HepG2 (cell line): ENCODE results near the gene NEMF. TPM values are rescaled to one million over a fixed set of nuclear protein-coding genes. Genes with fewer than 3 reads are reported as not detected.

Experiments
- CHCHD3 ChIP-seq: sonication (generic); formaldehyde crosslinking; IDR thresholded peaks from 2 replicates; pipeline ENCODE4 v1.8.0; 2022; ENCODE audit warnings: mild to moderate bottlenecking, missing genetic modification reagents, moderate library complexity
- GABPA ChIP-seq, 2 experiments: IDR thresholded peaks; 2 replicates each; pipeline ENCODE4 v1.6.1; 2011 to 2016; ENCODE audit warnings: low read depth in 2 of 2, low read length in 1 of 2, missing biosample characterization in 1 of 2, missing genetic modification characterization in 1 of 2
- HES4 ChIP-seq: sonication (generic); formaldehyde crosslinking; IDR thresholded peaks from 2 replicates; pipeline ENCODE4 v1.9.0; 2021; ENCODE audit warnings: mild to moderate bottlenecking, missing genetic modification reagents, borderline replicate concordance
- JUN ChIP-seq: sonication (generic); formaldehyde crosslinking; IDR thresholded peaks from 2 replicates; pipeline ENCODE4 v1.4.0; 2020; ENCODE audit warnings: mild to moderate bottlenecking, missing genetic modification reagents
- LCORL ChIP-seq, 2 experiments: fragments of 450-650 bp in 1 of 2; sonication (generic) in 1 of 2; formaldehyde crosslinking in 1 of 2; IDR thresholded peaks; 2 replicates each; pipeline versions ENCODE4 v1.5.0 to v1.6.1; 2017 to 2020; ENCODE audit warnings: antibody characterized with exemption in 1 of 2, missing genetic modification reagents in 1 of 2
- NR2F1 ChIP-seq, 2 experiments: fragments of 450-650 bp in 1 of 2; formaldehyde crosslinking in 1 of 2; IDR thresholded peaks; 2 replicates each; pipeline versions ENCODE4 v1.5.0 to v1.6.1; 2016 to 2020; ENCODE audit warnings: mild to moderate bottlenecking in 1 of 2, missing compliant biosample characterization in 1 of 2, missing genetic modification reagents in 1 of 2, moderate library complexity in 1 of 2
- RBAK ChIP-seq: sonication (generic); formaldehyde crosslinking; IDR thresholded peaks from 2 replicates; pipeline ENCODE4 v1.5.1; 2020; ENCODE audit warnings: mild to moderate bottlenecking, missing genetic modification reagents
- RXRB ChIP-seq: IDR thresholded peaks from 2 replicates; pipeline ENCODE4 v1.6.1; 2016; ENCODE audit warnings: borderline replicate concordance, missing genetic modification reagents, missing compliant biosample characterization
- SOX5 ChIP-seq: IDR thresholded peaks from 2 replicates; pipeline ENCODE4 v1.6.1; 2016; ENCODE audit warnings: borderline replicate concordance
- THAP11 ChIP-seq: IDR thresholded peaks from 2 replicates; pipeline ENCODE4 v1.6.1; 2016; ENCODE audit warnings: missing biosample characterization, missing genetic modification reagents
- THYN1 ChIP-seq: sonication (generic); formaldehyde crosslinking; IDR thresholded peaks from 2 replicates; pipeline ENCODE4 v1.8.1; 2023; ENCODE audit warnings: low read depth, mild to moderate bottlenecking, moderate library complexity, missing genetic modification reagents, borderline replicate concordance
- TP53 ChIP-seq: sonication (generic); formaldehyde crosslinking; conservative IDR thresholded peaks from 2 replicates; pipeline ENCODE4 v1.4.0; 2020; ENCODE audit warnings: missing genetic modification reagents
- YEATS4 ChIP-seq: sonication (generic); formaldehyde crosslinking; IDR thresholded peaks from 2 replicates; pipeline ENCODE4 v1.4.0; 2020; ENCODE audit warnings: missing genetic modification reagents, borderline replicate concordance
- YY1 ChIP-seq: IDR thresholded peaks from 2 replicates; pipeline ENCODE4 v1.6.1; 2011; ENCODE audit warnings: low read length, low read depth, moderate library complexity, mild to moderate bottlenecking; ENCODE audit not compliant: insufficient read depth, insufficient replicate concordance
- ZMYM4 ChIP-seq: sonication (generic); formaldehyde crosslinking; IDR thresholded peaks from 2 replicates; pipeline ENCODE4 v1.8.1; 2023; ENCODE audit warnings: mild to moderate bottlenecking, missing genetic modification reagents
- ZNF136 ChIP-seq: sonication (generic); formaldehyde crosslinking; IDR thresholded peaks from 2 replicates; pipeline ENCODE4 v1.8.1; 2022; ENCODE audit warnings: low read depth, mild to moderate bottlenecking, moderate library complexity, missing genetic modification reagents
- ZNF251 ChIP-seq: sonication (generic); formaldehyde crosslinking; IDR thresholded peaks from 2 replicates; pipeline ENCODE4 v1.9.0; 2021; ENCODE audit warnings: mild to moderate bottlenecking, missing genetic modification reagents
- ZNF441 ChIP-seq: sonication (generic); formaldehyde crosslinking; IDR thresholded peaks from 2 replicates; pipeline ENCODE4 v1.7.0; 2021; ENCODE audit warnings: missing genetic modification reagents, borderline replicate concordance
- ZNF570 ChIP-seq: sonication (generic); formaldehyde crosslinking; IDR thresholded peaks from 2 replicates; pipeline ENCODE4 v1.4.0; 2020; ENCODE audit warnings: mild to moderate bottlenecking, missing genetic modification reagents, borderline replicate concordance
- ZNF572 ChIP-seq: sonication (generic); formaldehyde crosslinking; IDR thresholded peaks from 2 replicates; pipeline ENCODE4 v1.5.1; 2020; ENCODE audit warnings: mild to moderate bottlenecking, missing genetic modification reagents
- ZNF672 ChIP-seq: sonication (generic); formaldehyde crosslinking; IDR thresholded peaks from 2 replicates; pipeline ENCODE4 v1.8.1; 2022; ENCODE audit warnings: missing genetic modification reagents
- ZNF709 ChIP-seq: sonication (generic); formaldehyde crosslinking; IDR thresholded peaks from 2 replicates; pipeline ENCODE4 v1.5.0; 2020; ENCODE audit warnings: mild to moderate bottlenecking, missing genetic modification reagents
- ZNF713 ChIP-seq: sonication (generic); formaldehyde crosslinking; IDR thresholded peaks from 2 replicates; pipeline ENCODE4 v1.4.0; 2020; ENCODE audit warnings: mild to moderate bottlenecking, missing genetic modification reagents
- ZNF720 ChIP-seq: sonication (generic); formaldehyde crosslinking; IDR thresholded peaks from 2 replicates; pipeline ENCODE4 v1.4.0; 2020; ENCODE audit warnings: missing genetic modification reagents
- polyA plus RNA-seq, 8 experiments: library from polyadenylated mRNA; depleted of rRNA in 3 of 8; stranded (reverse) in 7 of 8; unstranded in 1 of 8; fragments of >200 nt; fragmentation: Illumina TruSeq in 4 of 8; extraction: Trizol in 4 of 8; gene quantifications; 2 replicates each; pipeline versions ENCODE4 v1.2.1 to v1.2.3, GENCODE V29; 2011 to 2016; ENCODE audit warnings: low read depth in 4 of 8, missing spikeins in 1 of 8, mixed read lengths in 1 of 8; ENCODE audit not compliant: insufficient read depth in 1 of 8
- total RNA-seq, 5 experiments: library from RNA; depleted of rRNA; stranded (reverse); fragments of >200 nt; fragmentation: Illumina TruSeq; extraction: Trizol; gene quantifications; 2 replicates each; pipeline ENCODE4 v1.2.3, GENCODE V29; 2016; ENCODE audit warnings: low read depth in 1 of 5
- TF ChIP-seq, protein P1 (sequence below): sonication (generic); formaldehyde crosslinking; IDR thresholded peaks from 2 replicates; pipeline ENCODE4 v1.4.0; 2020; ENCODE audit warnings: mild to moderate bottlenecking, missing genetic modification reagents, borderline replicate concordance
- TF ChIP-seq, protein P2 (sequence below): sonication (generic); formaldehyde crosslinking; IDR thresholded peaks from 2 replicates; pipeline ENCODE4 v1.8.1; 2023; ENCODE audit warnings: mild to moderate bottlenecking, missing genetic modification reagents

The NEMF gene
- total and polyA plus RNA-seq, 2 of the 13 experiments (the other 11 are each of a cell fraction or from before 2014, with no cell fraction given) = 21.3 to 57.9 TPM

DNA sequence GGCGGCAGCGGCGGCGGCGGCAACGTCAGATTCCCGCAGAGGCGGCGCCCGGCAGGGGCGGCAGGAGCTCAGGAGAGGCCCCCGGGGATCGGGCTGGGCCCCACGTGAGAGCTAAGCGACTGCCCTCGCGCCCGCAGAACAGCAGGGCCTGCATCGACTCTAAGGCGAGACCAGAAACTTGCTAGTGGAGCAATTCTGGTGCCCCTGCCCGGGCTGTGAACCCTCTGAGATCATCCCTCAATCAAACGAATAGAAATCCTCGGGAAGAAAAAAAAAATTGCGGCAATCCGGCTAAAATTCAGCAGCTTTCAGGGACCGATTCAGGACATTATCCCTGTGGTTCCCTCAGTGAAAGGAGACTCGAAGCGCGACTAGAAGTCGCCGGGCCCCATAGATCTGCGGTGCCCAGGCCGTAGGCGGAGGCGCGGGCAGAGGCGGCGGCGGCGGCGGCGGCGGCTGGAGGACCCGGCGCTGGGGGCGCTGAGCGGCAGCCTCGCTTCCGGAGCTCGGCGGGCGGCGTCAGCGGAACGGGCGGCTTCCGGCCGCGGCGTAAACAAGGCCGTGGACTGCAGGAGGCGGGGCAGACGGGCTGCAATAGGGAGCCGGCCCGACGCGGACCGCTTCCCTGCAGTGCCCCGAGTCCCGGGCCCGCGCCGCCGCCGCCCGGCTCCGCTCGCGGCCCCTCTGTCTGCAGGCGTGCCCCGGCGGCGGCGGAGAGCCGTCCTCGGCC, 84.9 kb downstream of the NEMF start, which contains the start of gene KLHDC2 (continued):
- TF ChIP-seq, protein P1, sequence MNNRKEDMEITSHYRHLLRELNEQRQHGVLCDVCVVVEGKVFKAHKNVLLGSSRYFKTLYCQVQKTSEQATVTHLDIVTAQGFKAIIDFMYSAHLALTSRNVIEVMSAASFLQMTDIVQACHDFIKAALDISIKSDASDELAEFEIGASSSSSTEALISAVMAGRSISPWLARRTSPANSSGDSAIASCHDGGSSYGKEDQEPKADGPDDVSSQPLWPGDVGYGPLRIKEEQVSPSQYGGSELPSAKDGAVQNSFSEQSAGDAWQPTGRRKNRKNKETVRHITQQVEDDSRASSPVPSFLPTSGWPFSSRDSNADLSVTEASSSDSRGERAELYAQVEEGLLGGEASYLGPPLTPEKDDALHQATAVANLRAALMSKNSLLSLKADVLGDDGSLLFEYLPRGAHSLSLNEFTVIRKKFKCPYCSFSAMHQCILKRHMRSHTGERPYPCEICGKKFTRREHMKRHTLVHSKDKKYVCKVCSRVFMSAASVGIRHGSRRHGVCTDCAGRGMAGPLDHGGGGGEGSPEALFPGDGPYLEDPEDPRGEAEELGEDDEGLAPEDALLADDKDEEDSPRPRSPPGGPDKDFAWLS = no peak
- TF ChIP-seq THAP11 (CRISPR knock-in tag) (peak; percentile 85), SOX5 (no peak; the same call in 1 of the 2 replicates), CHCHD3 (no peak), RBAK (CRISPR knock-in tag) (no peak), GABPA (IDR thresholded peaks at IDR 0.05; ENCODE audit: low read depth, low read length) (peak; percentile 93), GABPA (CRISPR knock-in tag; IDR thresholded peaks at IDR 0.05; ENCODE audit: low read depth) (peak; percentile 85), ZMYM4 (CRISPR knock-in tag) (peak; percentile 98), ZNF713 (0 out of 2 replicates have a peak, but pooled peaks have one; percentile 40), THYN1 (CRISPR knock-in tag) (no peak), HES4 (CRISPR knock-in tag) (peak; percentile 70), ZNF136 (CRISPR knock-in tag) (peak; percentile 56; the same call in 1 of the 2 replicates), ZNF572 (CRISPR knock-in tag) (no peak), LCORL (IDR thresholded peaks at IDR 0.05) (no peak), LCORL (CRISPR knock-in tag; IDR thresholded peaks at IDR 0.05) (peak; percentile 55; the same call in 1 of the 2 replicates), TP53 (no peak), RXRB (CRISPR knock-in tag) (peak; percentile 8; the same call in 1 of the 2 replicates), ZNF709 (CRISPR knock-in tag) (0 out of 2 replicates have a peak, but pooled peaks have one; percentile 5), ZNF720 (CRISPR knock-in tag) (no peak), YEATS4 (CRISPR knock-in tag) (peak; percentile 90; the same call in 1 of the 2 replicates), ZNF672 (CRISPR knock-in tag) (no peak), JUN (no peak), ZNF441 (CRISPR knock-in tag) (peak; percentile 64; the same call in 1 of the 2 replicates), ZNF251 (CRISPR knock-in tag) (no peak), ZNF570 (CRISPR knock-in tag) (no peak), NR2F1 (CRISPR knock-in tag; IDR thresholded peaks at IDR 0.05) (no peak), YY1 (peak; percentile 80)
- TF ChIP-seq, protein P2, sequence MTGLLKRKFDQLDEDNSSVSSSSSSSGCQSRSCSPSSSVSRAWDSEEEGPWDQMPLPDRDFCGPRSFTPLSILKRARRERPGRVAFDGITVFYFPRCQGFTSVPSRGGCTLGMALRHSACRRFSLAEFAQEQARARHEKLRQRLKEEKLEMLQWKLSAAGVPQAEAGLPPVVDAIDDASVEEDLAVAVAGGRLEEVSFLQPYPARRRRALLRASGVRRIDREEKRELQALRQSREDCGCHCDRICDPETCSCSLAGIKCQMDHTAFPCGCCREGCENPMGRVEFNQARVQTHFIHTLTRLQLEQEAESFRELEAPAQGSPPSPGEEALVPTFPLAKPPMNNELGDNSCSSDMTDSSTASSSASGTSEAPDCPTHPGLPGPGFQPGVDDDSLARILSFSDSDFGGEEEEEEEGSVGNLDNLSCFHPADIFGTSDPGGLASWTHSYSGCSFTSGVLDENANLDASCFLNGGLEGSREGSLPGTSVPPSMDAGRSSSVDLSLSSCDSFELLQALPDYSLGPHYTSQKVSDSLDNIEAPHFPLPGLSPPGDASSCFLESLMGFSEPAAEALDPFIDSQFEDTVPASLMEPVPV (CRISPR knock-in tag) = peak; percentile 65; the same call in 1 of the 2 replicates
